ENCODE measurements around the gene CCDC71L.
A peak's percentile ranks its signal among the peaks of the same experiment; 100 is the strongest.
"Not testable (repeated sequence)": the region's sequence is repeated elsewhere in the genome, so short reads cannot be mapped to it uniquely, and the experiment has no call there.

Gene CCDC71L

DNA sequence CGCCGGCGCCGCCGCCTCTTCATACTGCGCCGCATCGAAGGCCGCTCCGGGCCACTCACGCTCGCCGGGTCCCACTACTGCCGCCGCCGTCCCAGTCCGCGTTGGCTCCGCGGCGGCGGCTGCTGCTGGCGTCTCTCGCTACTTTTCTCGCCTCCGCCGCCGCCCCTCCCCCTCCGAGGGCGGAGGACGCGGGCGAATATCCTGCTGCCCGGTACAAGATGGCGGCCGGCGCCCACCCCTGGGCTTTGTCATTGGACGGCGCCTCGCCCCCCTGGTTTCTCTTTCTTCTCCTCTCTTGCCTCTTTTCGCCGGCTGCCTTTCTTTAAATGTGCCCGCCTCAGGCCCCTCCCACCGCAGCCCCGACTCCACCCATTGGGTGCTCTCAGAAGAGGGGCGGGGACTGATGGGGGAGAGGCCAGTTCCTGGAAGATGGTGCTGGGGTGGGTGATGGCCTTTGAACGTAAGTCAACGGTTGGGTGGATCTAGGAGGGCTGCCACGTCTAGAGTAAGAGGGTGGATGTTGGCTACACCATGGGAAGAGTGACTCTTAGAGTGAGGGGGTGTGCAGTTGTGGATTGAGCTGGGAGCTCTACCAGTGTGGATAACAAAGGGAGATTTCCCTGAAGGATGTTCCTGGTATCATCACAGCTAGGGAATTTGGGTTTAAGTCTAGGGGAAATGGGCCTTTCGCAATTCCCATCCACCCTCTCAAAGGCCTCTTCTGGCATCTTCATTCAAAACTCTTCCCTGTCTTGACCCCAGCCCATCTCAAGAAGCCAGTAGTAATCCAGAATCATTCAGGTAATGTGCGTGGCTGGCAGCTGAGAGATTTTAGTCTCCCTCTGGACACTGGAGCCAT, at the start of gene CCDC71L:
TSS of gene CCDC71L (minus strand) at position 297 of the 859 bp plus-strand sequence. CDS start at position 35, 262 bp downstream.
- peak; percentile 93 for DNase-seq (ENCODE audit: low spot score)
- TF ChIP-seq, protein P1, sequence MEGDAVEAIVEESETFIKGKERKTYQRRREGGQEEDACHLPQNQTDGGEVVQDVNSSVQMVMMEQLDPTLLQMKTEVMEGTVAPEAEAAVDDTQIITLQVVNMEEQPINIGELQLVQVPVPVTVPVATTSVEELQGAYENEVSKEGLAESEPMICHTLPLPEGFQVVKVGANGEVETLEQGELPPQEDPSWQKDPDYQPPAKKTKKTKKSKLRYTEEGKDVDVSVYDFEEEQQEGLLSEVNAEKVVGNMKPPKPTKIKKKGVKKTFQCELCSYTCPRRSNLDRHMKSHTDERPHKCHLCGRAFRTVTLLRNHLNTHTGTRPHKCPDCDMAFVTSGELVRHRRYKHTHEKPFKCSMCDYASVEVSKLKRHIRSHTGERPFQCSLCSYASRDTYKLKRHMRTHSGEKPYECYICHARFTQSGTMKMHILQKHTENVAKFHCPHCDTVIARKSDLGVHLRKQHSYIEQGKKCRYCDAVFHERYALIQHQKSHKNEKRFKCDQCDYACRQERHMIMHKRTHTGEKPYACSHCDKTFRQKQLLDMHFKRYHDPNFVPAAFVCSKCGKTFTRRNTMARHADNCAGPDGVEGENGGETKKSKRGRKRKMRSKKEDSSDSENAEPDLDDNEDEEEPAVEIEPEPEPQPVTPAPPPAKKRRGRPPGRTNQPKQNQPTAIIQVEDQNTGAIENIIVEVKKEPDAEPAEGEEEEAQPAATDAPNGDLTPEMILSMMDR (IDR thresholded peaks at IDR 0.05; ENCODE audit: extremely low read depth, missing control alignments), result no peak

DNA sequence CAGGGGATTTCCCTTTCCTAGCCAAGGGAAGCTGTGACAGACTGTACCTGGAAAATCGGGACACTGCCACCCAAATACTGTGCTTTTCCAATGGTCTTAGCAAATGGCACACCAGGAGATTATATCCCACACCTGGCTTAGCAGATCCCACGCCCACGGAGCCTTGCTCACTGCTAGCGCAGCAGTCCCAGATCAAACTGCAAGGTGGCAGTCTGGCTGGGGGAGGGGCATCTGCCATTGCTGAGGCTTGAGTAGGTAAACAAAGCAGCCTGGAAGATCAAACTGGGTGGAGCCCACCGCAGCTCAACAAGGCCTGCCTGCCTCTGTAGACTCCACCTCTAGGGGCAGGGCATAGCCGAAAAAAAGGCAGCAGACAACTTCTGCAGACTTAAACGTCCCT, 48.6 kb upstream of the CCDC71L start:
- not testable (repeated sequence) for DNase-seq (ENCODE audit: low spot score)

DNA sequence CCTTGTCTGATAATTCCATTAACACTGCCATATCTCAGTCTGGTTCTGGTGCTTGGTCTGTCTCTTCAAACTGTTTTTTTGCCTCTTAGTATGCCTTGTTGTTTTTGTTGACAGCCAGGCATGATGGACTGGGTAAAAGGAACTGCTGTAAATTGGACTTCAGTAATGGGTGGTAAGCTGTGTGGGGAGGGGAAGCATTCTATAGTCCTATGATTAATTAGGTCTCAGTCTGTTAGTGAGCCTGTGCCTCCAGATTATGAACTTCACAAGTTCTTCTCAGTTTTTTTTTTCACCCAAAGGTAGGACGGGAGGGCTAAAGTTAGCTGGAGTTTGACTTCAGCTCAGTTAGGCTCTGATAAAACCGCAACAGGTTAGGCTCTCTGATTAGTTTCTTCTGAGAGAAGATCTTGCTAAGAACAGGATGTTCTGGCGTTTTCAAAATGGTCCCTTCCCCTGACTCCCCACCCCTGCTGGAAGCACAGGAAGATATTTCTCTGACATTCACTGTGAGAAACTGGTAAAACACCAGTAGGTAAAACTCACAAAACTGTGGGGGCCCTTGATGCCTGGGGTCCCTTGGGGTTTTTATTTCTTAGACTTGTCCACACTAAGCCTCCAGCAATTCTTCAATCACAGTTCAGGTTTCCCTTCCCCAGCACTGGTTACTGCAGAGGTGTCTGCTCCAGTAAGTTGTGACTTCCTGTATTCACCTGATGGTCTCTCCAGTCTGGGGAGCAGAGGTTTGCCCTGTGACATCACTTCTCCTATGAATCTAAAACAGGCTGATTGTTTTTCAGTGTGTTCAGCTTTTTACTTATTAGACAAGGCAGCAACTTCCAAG, 43.3 kb upstream of the CCDC71L start:
- TF ChIP-seq, protein P1 (IDR thresholded peaks at IDR 0.05; ENCODE audit: extremely low read depth, missing control alignments), result no peak
- peak; percentile 7 for DNase-seq (ENCODE audit: low spot score)

DNA sequence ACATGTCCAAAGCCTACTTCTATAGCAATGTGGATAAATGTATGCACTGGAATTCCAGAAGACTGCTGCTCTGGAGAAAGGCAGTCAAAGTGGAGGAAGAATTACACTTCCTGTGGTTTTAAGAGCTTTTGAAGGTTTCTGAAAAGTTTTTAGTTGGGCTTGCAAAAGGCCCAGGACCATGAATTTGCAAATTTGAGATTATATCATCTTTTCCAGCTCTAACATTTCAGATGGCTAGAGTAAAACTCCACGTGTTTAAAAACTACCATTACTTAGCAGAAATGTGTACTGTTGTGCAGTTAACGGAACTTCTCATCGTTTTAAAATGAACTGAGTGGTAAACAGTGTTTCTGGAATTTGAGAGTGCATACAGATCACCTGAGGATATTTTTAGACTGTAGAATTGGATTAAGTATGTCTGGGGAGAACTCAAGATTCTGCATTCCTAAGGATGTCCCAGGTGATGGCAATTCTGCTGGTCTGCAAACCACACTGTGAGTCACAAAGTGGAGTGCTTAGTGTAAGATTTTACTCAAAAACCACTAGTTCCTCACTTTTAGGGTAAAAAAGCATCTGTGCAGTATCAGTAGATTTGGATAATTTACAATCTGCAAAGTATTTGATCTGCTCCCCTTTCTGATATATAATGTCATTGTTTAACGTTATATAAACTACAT, 32.9 kb upstream of the CCDC71L start:
- DNase-seq (ENCODE audit: low spot score), result no peak
- TF ChIP-seq, protein P1 (IDR thresholded peaks at IDR 0.05; ENCODE audit: extremely low read depth, missing control alignments), result no peak

DNA sequence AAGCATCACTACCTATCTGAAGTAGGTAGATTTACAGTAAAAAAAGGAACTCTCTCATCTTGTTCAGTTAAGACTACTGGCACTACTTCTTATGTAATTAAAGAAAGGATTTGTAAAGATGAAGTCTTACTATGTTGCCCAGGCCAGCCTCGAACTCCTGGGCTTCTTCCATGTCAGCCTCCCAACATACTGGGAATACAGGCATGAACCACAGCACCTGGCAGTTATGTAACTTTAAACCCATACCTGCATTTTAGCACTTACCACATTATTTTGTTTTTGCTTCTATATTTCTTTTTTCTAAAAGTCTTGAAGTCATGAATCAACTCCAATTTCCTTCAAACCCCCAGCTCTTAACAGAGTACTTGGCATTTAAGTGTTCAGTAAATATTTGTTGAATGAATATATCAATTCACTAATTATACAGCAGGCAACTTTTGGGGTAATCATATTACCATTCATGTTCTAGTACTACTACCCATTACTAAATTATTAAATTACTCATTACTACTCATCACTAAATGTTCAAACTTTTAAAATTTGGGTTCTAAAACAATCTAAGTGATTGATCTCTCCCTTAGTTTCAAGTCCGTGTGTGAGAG, 31.6 kb upstream of the CCDC71L start:
- TF ChIP-seq, protein P1 (IDR thresholded peaks at IDR 0.05; ENCODE audit: extremely low read depth, missing control alignments), result no peak
- no peak for DNase-seq (ENCODE audit: low spot score)

DNA sequence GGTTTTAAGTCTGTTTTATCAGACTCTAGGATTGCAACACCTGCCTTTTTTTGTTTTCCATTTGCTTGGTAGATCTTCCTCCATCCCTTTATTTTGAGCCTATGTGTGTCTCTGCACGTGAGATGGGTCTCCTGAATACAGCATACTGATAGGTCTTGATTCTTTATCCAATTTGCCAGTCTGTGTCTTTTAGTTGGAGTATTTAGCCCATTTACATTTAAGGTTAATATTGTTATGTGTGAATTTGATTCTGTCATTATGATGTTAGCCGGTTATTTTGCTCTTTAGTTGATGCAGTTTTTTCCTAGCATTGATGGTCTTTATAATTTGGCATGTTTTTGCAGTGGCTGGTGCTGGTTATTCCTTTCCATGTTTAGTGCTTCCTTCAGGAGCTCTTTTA, 27.2 kb upstream of the CCDC71L start:
- DNase-seq (ENCODE audit: low spot score), result not testable (repeated sequence)

DNA sequence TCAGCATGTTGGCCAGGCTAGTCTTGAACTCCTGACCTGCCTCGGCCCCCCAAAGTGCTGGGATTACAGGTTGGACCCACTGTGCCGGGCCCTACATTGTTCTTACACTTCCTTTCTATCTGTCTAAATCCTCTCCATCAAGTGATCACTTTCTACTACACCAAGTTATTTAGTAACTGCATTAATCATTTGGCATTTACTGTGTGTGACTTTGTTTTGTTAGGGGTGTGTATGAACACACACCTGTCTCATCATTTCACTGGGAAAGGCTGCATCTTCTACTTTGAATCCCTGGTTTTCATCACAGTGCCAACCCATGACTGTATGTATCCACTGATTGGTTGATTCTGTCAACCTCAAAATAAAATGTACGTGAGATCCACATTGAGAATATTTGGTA, 23.0 kb upstream of the CCDC71L start:
- no peak for DNase-seq (ENCODE audit: low spot score)
- TF ChIP-seq, protein P1 (IDR thresholded peaks at IDR 0.05; ENCODE audit: extremely low read depth, missing control alignments), result no peak

Measured in GM20000 (cell line).